ENCODE results near the gene GPR157.
"Not testable (repeated sequence)": the region's sequence is repeated elsewhere in the genome, so short reads cannot be mapped to it uniquely, and the experiment has no call there.

The GPR157 gene

GRCh38 chr1:9115351-9116205 is 13.3 kb downstream of the GPR157 start:
- peak; percentile 18 for DNase-seq

GRCh38 chr1:9112961-9113880 is 15.7 kb downstream of the GPR157 start:
- DNase-seq, result no peak

DNA sequence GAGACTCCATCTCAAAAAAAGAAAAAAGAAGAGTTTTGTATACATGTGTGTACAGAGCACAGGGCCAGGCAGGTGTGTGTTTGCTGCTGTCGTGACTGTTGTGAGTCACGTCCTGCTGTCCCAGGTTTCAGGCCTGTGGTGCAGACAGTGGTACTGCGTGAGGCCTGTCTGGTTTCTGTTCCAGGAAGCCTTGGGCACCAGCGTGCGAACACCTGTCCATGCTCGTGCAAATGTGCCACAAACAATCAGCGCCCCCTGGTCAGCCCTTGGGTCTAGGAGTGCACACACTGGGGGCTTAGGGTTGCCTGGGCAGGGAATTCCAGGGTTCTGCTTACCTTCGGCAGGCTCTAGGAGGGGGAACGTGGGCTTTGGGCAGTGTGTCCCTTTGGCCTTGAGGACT is 16.9 kb downstream of the GPR157 start:
- no peak for DNase-seq

GRCh38 chr1:9111357-9111691 is 17.6 kb downstream of the GPR157 start:
- no peak for DNase-seq

DNA sequence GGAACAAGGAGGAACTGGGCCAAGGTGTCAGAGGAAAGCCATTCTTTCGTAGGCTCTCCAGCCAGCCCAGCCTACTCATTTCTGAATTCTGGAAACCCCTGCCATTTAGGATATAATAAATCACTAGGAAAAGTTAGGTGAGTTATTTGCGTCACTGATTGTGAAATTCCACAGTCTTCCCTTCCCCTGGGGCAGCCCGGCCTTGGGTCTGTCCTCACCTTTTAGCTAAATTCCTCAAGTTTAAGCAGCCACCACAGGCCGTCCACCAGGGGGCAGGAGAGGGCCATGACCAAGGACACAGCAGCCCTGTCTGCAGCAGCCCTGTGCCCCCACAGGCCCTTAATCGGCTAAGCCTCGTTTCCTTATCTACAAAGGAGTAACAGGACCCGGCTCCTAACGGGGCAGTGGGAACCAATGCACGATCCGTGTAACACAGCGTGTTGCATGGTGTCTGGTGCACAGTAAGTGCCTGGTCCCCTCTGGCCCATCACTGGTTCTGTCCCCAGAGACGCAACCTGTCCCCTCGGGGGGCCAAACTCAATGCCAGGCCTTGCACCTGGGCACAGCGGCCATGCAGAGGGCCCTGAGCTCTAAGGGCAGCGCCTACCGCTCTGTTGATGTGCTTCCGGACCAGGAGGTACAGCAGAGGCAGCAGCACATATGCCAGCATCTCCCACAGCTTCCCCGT is 18.1 kb downstream of the GPR157 start:
- DNase-seq, result peak; percentile 84

- DNase-seq, result no peak
Observed at GRCh38 chr1:9108056-9108665, 20.7 kb downstream of the GPR157 start.

GRCh38 chr1:9107136-9107535 is 21.8 kb downstream of the GPR157 start:
- DNase-seq, result no peak

DNA sequence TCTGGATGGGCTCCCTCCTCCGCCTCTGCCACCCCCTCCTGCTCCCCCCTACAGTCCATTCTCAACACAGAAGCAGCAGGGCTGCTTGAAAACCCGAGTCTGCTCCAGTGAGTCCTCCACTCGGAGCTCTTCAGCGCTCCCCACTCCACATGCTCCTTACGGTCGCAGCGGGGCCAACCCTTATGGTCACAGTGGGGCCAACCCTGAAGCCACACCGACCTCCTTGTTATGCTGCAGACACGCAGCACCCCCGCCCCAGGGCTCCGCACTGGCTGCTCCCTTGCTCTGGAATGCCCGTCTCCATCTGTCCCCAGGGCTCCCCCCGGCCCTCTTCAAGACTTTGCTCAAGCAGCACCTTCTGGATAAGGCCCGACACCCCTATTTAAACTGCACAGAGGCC is 22.6 kb downstream of the GPR157 start:
- no peak for DNase-seq

DNA sequence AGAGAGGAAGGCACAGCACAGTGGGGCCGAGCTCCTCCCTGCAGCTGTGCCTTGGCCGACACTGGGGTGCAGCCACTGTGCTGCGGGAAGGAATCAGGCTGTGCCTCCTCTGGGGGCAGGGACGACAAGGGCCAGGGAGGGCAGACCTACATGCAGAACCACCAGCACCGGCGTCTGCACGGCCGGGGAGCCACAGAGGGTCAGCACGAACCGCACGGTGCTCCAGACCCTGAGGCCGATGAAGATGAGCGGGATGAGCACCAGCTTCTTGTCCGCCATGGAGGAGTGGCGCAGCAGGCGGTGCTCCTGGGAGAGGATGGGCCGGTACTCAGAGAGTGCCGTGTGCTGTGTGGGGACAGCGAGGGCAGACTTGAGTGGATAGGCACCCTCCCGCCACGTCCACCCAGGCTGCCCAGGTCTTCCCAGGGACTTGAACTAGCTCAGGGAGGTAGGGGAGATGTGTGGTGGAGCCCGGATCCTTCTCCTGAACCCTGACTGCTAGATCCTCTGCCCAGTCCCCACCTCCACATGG is 23.5 kb downstream of the GPR157 start:
- DNase-seq, result no peak

DNA sequence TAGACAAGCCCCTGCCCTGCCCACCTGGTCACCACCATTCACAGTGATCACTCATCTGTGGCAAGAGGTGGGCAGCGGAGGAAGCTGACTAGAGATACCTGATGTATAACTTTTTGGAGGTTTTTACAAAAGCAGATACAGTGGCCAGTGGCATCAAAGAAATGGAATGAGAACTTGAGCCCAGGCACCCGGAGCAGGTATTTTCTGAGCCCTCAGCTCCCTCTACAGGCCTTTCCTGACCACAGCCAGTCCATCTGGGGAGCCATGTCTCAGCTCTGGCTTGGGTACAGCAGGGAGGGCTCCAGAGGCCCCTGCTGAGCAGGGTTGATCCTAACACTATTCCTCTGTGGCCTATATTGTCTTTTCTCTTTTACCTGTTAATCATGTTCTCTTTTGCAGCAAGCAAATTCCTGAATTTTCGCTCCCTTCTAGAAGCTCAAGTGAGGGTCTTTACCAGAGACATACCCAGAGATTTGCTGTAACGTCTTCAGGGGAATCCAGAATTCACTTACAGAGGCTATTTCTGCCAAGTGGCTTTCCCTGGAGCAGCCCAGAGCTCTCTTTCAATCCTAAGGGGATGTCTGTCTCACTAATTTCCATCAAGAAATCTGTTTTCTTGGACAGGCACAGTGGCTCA is 27.3 kb downstream of the GPR157 start:
- peak; percentile 60 for DNase-seq

GRCh38 chr1:9100471-9101043 is 28.3 kb downstream of the GPR157 start:
- peak; percentile 19 for DNase-seq

GRCh38 chr1:9099555-9099954 is 29.3 kb downstream of the GPR157 start:
- DNase-seq, result no peak

DNA sequence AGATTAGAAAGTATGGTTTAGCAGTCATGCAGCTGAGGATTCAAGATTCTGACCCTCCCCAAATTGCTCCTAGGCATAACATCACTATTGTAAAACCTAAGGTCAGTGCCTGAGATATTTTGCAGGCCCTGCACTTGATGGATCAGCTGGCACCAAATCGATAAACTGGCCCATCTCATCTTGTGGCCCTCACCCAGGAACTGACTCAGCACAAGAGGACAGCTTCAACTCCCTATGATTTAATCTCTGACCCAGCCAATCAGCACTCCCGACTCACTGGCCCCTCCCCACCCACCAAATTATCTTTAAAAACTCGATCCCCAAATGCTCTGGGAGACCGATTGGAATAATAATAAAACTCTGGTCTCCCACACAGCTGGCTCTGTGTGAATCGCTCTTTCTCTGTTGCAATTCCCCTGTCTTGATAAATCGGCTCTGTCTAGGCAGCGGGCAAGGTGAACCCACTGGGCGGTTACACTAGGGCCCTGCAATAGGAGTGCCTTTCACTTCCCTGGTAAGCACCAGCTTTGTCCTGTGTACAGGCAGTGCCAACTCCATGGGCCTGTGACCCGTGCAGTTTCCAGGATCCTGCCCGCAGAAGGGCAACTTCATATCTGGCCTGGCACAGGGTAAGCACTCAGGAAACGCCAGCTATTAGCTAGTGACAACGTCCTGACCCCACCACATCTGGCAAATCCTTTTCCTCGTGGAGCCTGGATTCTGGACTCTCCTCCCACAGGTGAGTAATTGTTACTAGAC is 30.8 kb downstream of the GPR157 start:
- no peak for DNase-seq

- no peak for DNase-seq
Observed at GRCh38 chr1:9095818-9096217, 33.1 kb downstream of the GPR157 start.

DNA sequence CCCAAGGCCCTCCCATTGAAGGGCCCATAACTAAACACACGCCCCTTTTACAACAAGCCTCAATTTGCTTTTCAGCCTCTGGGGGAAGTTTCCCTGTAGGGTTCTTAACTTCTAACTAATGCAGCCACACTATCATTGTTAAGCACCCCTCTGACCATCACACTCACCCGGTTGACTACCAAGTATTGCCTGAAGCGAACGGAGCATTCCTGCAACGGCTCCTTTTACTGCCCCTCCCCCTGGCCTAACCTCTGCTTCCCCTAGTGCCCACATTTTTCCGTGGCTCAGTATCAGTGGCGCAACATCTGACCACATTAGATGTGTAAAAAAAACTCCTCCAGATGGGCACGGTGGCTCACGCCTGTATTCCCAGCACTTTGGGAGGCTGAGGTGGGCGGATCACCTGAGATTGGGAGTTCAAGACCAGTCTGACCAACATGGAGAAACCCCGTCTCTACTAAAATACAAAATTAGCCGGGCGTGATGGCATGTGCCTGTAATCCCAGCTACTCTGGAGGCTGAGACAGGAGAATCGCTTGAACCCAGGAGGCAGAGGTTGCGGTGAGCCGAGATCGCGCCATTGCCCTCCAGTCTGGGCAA is 34.8 kb downstream of the GPR157 start:
- not testable (repeated sequence) for DNase-seq

DNA sequence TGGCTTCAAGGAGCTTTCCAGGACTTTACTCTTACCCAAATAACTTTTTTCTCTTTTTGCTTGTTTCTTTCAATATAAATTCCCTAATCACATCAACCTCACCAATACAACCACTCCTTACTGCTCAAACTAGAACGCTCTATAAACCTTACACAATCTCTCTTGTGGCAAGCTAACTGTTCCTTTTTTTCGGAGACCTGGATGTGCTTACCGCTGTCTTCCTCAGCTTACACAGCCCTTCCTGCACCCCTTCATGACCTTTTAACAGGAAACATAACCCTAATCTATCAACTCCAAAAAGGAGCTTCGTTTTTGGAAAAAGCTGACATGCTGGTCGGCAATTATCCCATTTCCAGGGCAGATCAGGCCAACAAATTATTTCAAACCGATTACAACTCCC is 35.3 kb downstream of the GPR157 start:
- no peak for DNase-seq

DNA sequence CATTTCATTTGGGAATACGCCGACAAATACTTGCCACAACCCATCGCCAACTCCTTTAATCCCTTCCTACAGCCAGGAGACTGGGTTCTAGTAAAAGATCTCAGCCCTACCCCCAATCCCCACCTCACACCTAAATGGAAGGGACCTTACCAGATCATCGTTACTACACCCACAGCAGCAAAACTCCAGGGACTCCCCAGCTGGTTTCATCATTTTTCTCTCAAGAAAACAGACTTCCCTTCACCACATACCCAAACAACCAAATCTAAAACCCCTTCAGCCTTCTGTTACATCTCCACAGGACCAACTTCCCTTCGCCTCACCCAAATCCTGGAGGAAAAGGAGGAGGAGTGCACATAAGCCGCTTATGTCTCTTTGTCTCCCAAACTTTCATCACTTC is 35.8 kb downstream of the GPR157 start:
- DNase-seq, result no peak

DNA sequence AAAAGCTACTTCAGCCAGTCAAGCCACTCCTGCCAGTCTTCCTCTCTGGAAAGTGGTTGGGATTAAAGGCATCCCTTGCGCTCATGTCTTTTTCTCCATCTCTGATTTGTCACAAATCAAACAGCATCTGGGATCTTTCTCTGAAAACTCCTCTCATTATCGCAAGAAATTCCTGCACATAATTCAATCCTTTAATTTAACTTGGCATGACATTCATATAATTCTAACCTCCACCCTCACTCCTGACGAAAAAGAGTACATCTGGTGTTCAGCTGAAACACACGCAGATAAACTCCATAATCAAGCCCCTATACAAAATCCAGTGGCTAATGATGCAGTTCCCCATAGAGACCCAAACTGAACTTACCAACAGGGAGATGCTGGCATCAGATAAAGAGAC is 40.1 kb downstream of the GPR157 start:
- DNase-seq, result no peak

DNA sequence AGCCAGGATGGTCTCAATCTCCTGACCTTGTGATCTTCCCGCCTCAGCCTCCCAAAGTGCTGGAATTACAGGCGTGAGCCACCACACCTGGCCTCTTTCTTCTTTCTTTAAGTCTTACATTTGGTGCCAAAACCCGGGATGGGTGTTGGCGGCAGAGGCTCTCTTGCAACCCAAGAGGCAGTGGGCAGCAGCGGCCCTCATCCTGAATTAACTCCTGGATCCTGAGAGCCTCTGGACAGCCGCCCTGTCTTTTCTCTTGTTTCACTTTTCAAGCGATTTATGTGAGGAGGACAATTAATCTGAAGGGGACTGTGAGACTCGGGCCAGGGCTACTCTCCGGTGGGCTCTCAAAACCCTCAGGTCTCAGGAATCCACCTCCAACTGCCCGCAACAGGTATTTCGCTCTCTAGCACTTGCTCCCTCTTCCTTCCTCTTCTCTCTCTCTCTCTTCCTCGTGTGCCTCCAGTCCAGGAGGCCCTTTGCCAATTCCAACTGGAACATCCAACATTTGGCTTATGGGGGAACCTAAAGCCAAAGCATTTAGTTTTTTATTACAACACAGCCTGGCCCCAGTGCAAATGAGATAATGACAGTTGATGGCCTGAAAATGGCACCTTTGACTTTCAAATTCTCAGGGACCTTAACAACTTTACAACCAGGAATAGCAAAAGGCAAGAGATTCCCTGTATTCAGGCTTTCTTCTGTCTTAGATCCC is 41.3 kb downstream of the GPR157 start:
- no peak for DNase-seq

- DNase-seq, result peak; percentile 42
Observed at GRCh38 chr1:9086796-9087195, 42.1 kb downstream of the GPR157 start.
